Mesothelial cell of epicardium (in vitro differentiated cells): ENCODE measurements around the gene ADI1. TPM values are rescaled to one million over a fixed set of nuclear protein-coding genes. Genes with fewer than 3 reads are reported as not detected.
A peak's percentile ranks its signal among the peaks of the same experiment; 100 is the strongest.

Experiments used
- DNase-seq, 2 experiments: peaks; one replicate each; pipeline ENCODE4 v3.0.0; 2021; ENCODE audit warnings: low spot score in 2 of 2; ENCODE audit not compliant: unreplicated experiment in 2 of 2
- H3K27ac Mint-ChIP-seq: 2 replicates; pipeline ENCODE4 v1.8.0; 2021; ENCODE audit warnings: mixed read lengths
- H3K27me3 Mint-ChIP-seq: 2 replicates; pipeline ENCODE4 v1.8.0; 2021; ENCODE audit warnings: low read depth, mixed read lengths
- H3K36me3 Mint-ChIP-seq: 2 replicates; pipeline ENCODE4 v1.8.0; 2021; ENCODE audit warnings: mixed read lengths
- H3K4me1 Mint-ChIP-seq: 2 replicates; pipeline ENCODE4 v1.8.0; 2021; ENCODE audit warnings: mixed read lengths
- H3K4me3 Mint-ChIP-seq: 2 replicates; pipeline ENCODE4 v1.8.0; 2021; ENCODE audit warnings: mild to moderate bottlenecking, moderate library complexity, mixed read lengths
- H3K9me3 Mint-ChIP-seq: 2 replicates; pipeline ENCODE4 v1.8.0; 2021; ENCODE audit warnings: mixed read lengths
- CTCF ChIP-seq: fragments of 200-600 bp; sonication (generic); IDR thresholded peaks from one replicate; pipeline ENCODE4 v1.5.0; 2021; ENCODE audit warnings: antibody characterized with exemption; ENCODE audit not compliant: unreplicated experiment
- total RNA-seq: library from RNA; stranded (reverse); gene quantifications from 3 replicates; pipeline ENCODE4 v1.2.1, GENCODE V29; 2021

The ADI1 gene
- total RNA-seq, 1 donor from 2014 or later, result 16.6 TPM

- no peaks in the 10 kb centered on the region for H3K36me3 Mint-ChIP-seq
- no peak overlapping the region for H3K27ac Mint-ChIP-seq
- TF ChIP-seq CTCF, result no peak
- H3K4me1 Mint-ChIP-seq, result peaks cover 19% of the 10 kb centered on the region
- no peaks in the 10 kb centered on the region for H3K27me3 Mint-ChIP-seq
- no peak for DNase-seq
- no peak overlapping the region for H3K4me3 Mint-ChIP-seq
- H3K9me3 Mint-ChIP-seq, result no peaks in the 10 kb centered on the region
Measured at GRCh38 chr2:3534251-3534814, 15.0 kb upstream of the ADI1 start.

DNA sequence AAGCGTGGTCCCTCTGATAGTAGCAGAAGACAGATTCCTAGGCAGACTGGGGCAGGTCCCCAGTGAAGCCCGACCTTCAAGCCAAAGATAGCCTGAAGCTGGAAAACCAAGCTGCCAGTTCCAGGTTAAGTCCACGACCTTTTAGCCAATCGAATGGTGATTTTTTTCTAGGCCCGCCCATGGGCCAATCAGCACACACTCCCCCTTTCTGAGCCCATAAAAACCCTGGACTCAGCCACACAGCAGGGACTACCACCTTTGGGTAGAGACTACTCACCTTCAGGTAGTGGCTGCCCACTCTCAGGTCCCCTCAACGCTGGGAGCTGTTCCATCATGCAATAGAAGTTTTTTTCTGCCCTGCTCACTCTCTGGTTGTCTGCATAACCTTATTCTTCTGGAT is 14.5 kb upstream of the ADI1 start:
- no peak for TF ChIP-seq CTCF
- H3K9me3 Mint-ChIP-seq, result no peaks in the 10 kb centered on the region
- no peaks in the 10 kb centered on the region for H3K36me3 Mint-ChIP-seq
- H3K27ac Mint-ChIP-seq, result peak overlapping the region; percentile 22
- H3K4me3 Mint-ChIP-seq, result no peak overlapping the region
- no peaks in the 10 kb centered on the region for H3K27me3 Mint-ChIP-seq
- no peak for DNase-seq
- H3K4me1 Mint-ChIP-seq, result peaks cover 19% of the 10 kb centered on the region

DNA sequence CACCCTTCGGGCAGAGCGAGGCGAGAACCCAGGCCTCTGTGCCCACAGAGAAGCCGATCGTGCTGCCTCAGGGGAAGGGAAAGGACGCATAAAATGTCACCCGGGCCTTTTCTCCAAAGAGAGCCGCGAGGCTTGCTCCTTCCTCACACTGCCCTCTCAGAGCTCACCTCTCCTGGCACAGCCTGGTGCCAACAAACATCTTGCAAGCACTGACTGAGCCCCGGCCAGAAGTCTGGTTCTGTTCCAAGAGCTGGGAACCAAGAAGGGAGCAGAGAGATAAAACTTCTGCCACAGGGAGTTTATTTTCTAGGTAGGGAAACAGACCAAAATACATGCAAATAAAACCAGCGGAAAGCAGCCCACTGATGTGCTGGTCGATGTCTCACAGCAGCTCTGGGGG is 13.6 kb upstream of the ADI1 start:
- Mint-ChIP-seq H3K27ac (no peak overlapping the region), H3K36me3 (no peaks in the 10 kb centered on the region), H3K4me1 (peaks cover 19% of the 10 kb centered on the region), H3K27me3 (no peaks in the 10 kb centered on the region), H3K9me3 (no peaks in the 10 kb centered on the region), H3K4me3 (no peak overlapping the region)
- TF ChIP-seq CTCF, result no peak
- no peak for DNase-seq

DNA sequence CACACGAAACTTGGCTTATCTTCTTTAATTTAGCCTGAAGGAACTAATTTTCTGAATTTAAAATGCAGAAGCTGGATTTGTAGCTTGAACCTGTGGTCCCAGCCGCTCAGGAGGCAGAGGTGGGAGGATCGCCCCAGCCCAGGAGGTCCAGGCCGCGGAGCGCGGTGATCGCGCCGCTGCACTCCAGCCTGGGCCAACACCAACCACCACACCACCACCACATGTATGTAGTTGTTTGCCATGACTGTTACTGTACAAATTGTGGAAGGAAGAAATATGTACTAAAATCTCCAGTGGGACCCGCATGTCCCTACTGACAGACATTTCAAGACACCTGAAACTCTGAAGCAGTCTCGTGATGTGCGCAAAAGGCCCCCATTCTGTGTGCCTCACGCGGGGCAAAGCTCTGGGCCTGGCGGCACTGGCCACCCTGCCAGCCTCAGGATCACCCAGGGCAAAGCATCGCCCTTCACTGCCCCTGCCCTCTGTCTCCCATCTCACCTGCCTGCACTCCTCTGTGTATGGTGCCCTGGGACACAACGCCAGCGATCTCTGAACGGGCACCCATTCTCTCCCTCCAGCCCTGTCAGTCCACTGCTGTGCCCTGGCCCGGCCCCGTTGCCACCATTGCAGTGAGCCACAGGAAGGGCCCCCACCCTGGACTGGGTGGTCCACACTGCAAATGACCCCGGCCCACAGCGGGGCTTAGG is 10.1 kb upstream of the ADI1 start:
- no peak for DNase-seq
- Mint-ChIP-seq H3K27me3 (no peaks in the 10 kb centered on the region), H3K36me3 (no peaks in the 10 kb centered on the region), H3K27ac (no peak overlapping the region), H3K4me3 (no peak overlapping the region), H3K4me1 (peaks cover 9% of the 10 kb centered on the region), H3K9me3 (no peaks in the 10 kb centered on the region)
- TF ChIP-seq CTCF, result no peak

- H3K9me3 Mint-ChIP-seq, result no peaks in the 10 kb centered on the region
- peaks cover 19% of the 10 kb centered on the region for H3K4me1 Mint-ChIP-seq
- no peaks in the 10 kb centered on the region for H3K36me3 Mint-ChIP-seq
- TF ChIP-seq CTCF, result no peak
- no peaks in the 10 kb centered on the region for H3K27me3 Mint-ChIP-seq
- no peak for DNase-seq
- no peak overlapping the region for H3K27ac Mint-ChIP-seq
- no peak overlapping the region for H3K4me3 Mint-ChIP-seq
Measured at GRCh38 chr2:3527886-3528785, 8.8 kb upstream of the ADI1 start.
